Neuronal stem cell (in vitro differentiated cells): ENCODE data around the gene INO80C.

Source experiments
- DNase-seq: peaks from one replicate; pipeline ENCODE4 v3.0.0-alpha.2; 2013; ENCODE audit warnings: low spot score
- H2AFZ ChIP-seq: one replicate; pipeline ENCODE4 v1.6.1; 2013; ENCODE audit warnings: mild to moderate bottlenecking, low read length, inconsistent platforms
- H2AK5ac ChIP-seq: 2 replicates; pipeline ENCODE4 v1.6.1; 2013; ENCODE audit warnings: low read depth, mild to moderate bottlenecking, inconsistent platforms, low read length, moderate library complexity, mixed read lengths
- H2BK120ac ChIP-seq: 2 replicates; pipeline ENCODE4 v1.6.1; 2013; ENCODE audit warnings: low read depth, mild to moderate bottlenecking, inconsistent platforms, low read length, moderate library complexity, mixed read lengths
- H2BK12ac ChIP-seq: one replicate; pipeline ENCODE4 v1.6.1; 2013; ENCODE audit warnings: low read length, inconsistent platforms
- H2BK15ac ChIP-seq: 2 replicates; pipeline ENCODE4 v1.6.1; 2013; ENCODE audit warnings: mild to moderate bottlenecking, low read length, inconsistent platforms, mixed read lengths
- H2BK5ac ChIP-seq: one replicate; pipeline ENCODE4 v1.6.1; 2013; ENCODE audit warnings: inconsistent platforms, mild to moderate bottlenecking, low read length, moderate library complexity
- H3K14ac ChIP-seq: one replicate; pipeline ENCODE4 v1.6.1; 2013; ENCODE audit warnings: low read length, inconsistent platforms
- H3K18ac ChIP-seq: 2 replicates; pipeline ENCODE4 v1.6.1; 2013; ENCODE audit warnings: low read length, inconsistent platforms
- H3K23ac ChIP-seq: 2 replicates; pipeline ENCODE4 v1.6.1; 2013; ENCODE audit warnings: low read depth, mild to moderate bottlenecking, mixed read lengths, low read length, inconsistent platforms; ENCODE audit not compliant: poor library complexity
- H3K27ac ChIP-seq: replicated peaks from 3 replicates; pipeline ENCODE4 v1.5.1; 2013; ENCODE audit warnings: low read length, inconsistent platforms
- H3K27me3 ChIP-seq, 3 experiments: 2 replicates each; pipeline ENCODE4 v1.6.1; 2013; ENCODE audit warnings: low read length in 3 of 3, mild to moderate bottlenecking in 2 of 3, inconsistent platforms in 1 of 3, low read depth in 1 of 3, mixed read lengths in 1 of 3, moderate library complexity in 1 of 3; ENCODE audit not compliant: control insufficient read depth in 3 of 3, insufficient read depth in 3 of 3
- H3K36me3 ChIP-seq, 2 donors: replicated peaks in 1 of 2; 2 replicates each; pipeline ENCODE4 v1.6.1; 2013; ENCODE audit warnings: low read length in 2 of 2; ENCODE audit not compliant: control insufficient read depth in 2 of 2, insufficient read depth in 2 of 2
- H3K4ac ChIP-seq: 2 replicates; pipeline ENCODE4 v1.6.1; 2013; ENCODE audit warnings: inconsistent platforms, mild to moderate bottlenecking, low read length, moderate library complexity
- H3K4me1 ChIP-seq, 2 donors: 1 replicate in 1 of 2; 2 replicates in 1 of 2; pipeline ENCODE4 v1.6.1; 2013; ENCODE audit warnings: low read length in 2 of 2, low read depth in 1 of 2; ENCODE audit not compliant: control insufficient read depth in 2 of 2, insufficient read depth in 1 of 2
- H3K4me2 ChIP-seq: one replicate; pipeline ENCODE4 v1.6.1; 2013; ENCODE audit warnings: mild to moderate bottlenecking, low read length, inconsistent platforms; ENCODE audit not compliant: insufficient read depth, poor library complexity, severe bottlenecking
- H3K4me3 ChIP-seq, 2 donors: 2 replicates each; pipeline ENCODE4 v1.5.1; 2013; ENCODE audit warnings: low read length in 2 of 2, mild to moderate bottlenecking in 2 of 2, inconsistent platforms in 1 of 2, moderate library complexity in 1 of 2
- H3K79me1 ChIP-seq: one replicate; pipeline ENCODE4 v1.6.1; 2013; ENCODE audit warnings: low read depth, mild to moderate bottlenecking, inconsistent platforms, low read length, moderate library complexity
- H3K9ac ChIP-seq: one replicate; pipeline ENCODE4 v1.6.1; 2013; ENCODE audit warnings: mild to moderate bottlenecking, low read depth, low read length, inconsistent platforms; ENCODE audit not compliant: poor library complexity
- H3K9me3 ChIP-seq, 2 donors: replicated peaks in 1 of 2; 2 replicates each; pipeline versions ENCODE3 to v1.6.1; 2013; ENCODE audit warnings: low read length in 2 of 2, mild to moderate bottlenecking in 2 of 2, inconsistent platforms in 1 of 2, low read depth in 1 of 2, mixed read lengths in 1 of 2, moderate library complexity in 1 of 2; ENCODE audit not compliant: control insufficient read depth in 2 of 2, insufficient read depth in 1 of 2
- H4K8ac ChIP-seq: one replicate; pipeline ENCODE4 v1.6.1; 2013; ENCODE audit warnings: low read depth, mild to moderate bottlenecking, inconsistent platforms, low read length, moderate library complexity
- H4K91ac ChIP-seq: one replicate; pipeline ENCODE4 v1.6.1; 2013; ENCODE audit warnings: low read length, low read depth, mild to moderate bottlenecking, inconsistent platforms; ENCODE audit not compliant: poor library complexity
- WGBS, 2 donors: extraction: QIAGEN DNeasy Blood & Tissue Kit; methylation state at CpG; one replicate each; pipeline ENCODE4 v1.1.7; 2013; ENCODE audit warnings: missing lambda C conversion rate in 2 of 2, mixed read lengths in 1 of 2; ENCODE audit not compliant: insufficient read length in 2 of 2, insufficient replicate concordance in 1 of 2; ENCODE audit errors: extremely low coverage in 2 of 2; 5-methylcytosine and 5-hydroxymethylcytosine counted together

The INO80C gene

DNA sequence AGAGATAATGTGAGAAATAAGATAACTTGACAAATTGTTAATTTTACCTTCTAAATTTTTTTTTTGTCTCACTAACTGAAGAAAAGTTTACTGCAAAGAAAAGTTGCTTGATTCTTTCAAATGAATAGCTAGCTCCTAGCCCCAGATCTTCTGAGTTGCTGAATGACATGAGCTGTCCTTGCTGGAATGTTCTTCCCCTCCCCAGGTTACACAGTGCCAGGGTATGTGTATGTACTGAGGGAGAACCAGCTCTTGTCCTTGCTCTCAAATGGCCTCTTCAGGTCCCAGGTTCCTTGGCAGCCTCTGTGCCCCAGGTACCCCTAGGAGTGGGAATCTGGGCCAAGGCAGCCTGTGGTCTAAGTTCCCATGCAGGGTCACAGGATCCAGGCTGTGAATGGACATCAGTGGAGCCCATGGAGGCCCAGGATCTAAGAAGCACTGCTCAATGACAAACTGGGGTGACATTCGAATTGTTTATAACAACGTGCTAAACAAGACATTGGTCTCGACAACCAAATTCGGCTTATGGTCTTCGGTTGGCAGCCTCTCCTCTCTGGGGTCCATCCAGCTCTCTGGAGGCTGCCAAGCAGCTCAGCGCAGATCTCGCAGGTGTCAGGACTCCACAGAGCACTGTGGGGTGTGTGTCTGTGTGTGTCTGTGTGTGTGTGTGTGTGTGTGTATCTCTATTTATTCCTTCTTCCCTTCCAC lies 17.1 kb upstream of the INO80C start:
- WGBS, 2 donors: no CpG with 5 or more reads among the region's 7 CpGs
- no peak overlapping the region for H3K27ac ChIP-seq
- H3K4me1 ChIP-seq: peaks cover 9 to 21% of the 10 kb centered on the region in 2 donors
- no peaks in the 10 kb centered on the region for H3K79me1 ChIP-seq
- H2BK12ac ChIP-seq: no peak overlapping the region
- H2AK5ac ChIP-seq: no peak overlapping the region
- H3K4me3 ChIP-seq: no peak overlapping the region
- H2BK5ac ChIP-seq: no peak overlapping the region
- H2BK120ac ChIP-seq: no peak overlapping the region
- no peak overlapping the region for H2BK15ac ChIP-seq
- H3K9ac ChIP-seq: no peak overlapping the region
- H2AFZ ChIP-seq: peak overlapping the region; percentile 84
- H3K9me3 ChIP-seq: no peaks in the 10 kb centered on the region
- no peak overlapping the region for H3K14ac ChIP-seq
- H4K8ac ChIP-seq: no peak overlapping the region
- no peaks in the 10 kb centered on the region for H3K36me3 ChIP-seq
- H4K91ac ChIP-seq: no peak overlapping the region
- H3K23ac ChIP-seq: no peak overlapping the region
- H3K4me2 ChIP-seq: no peak overlapping the region
- H3K4ac ChIP-seq: no peak overlapping the region
- peak overlapping the region; percentile 45 for H3K18ac ChIP-seq
- H3K27me3 ChIP-seq: peaks cover 0 to 3% (median 0%) of the 10 kb centered on the region in 3 experiments
- DNase-seq: no peak

DNA sequence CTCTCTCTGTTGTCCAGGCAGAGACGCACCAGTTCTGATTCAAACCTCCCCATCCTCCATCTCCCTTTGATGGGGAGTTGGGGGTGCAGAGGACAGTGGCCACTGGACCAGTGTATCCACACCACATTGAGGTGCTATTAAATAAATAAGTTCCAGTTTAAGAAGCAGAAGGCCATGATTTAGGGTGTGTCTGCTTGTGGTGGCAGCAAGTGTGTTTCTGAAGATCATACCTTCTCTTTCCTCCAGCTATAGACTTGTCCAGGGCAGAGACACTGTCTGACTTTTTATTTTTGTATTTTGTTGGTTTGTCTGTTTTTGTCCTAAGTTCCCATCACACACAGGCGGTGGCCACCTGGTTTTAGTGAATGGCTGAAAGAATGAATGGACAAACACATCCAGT lies 16.5 kb upstream of the INO80C start:
- Histone ChIP-seq H3K18ac (no peak overlapping the region), H3K36me3 (no peaks in the 10 kb centered on the region), H2BK12ac (no peak overlapping the region), H3K27ac (no peak overlapping the region), H3K4me3 (no peak overlapping the region), H2AK5ac (no peak overlapping the region), H3K14ac (no peak overlapping the region), H2BK120ac (no peak overlapping the region), H3K4me2 (no peak overlapping the region), H3K4ac (no peak overlapping the region), H4K91ac (no peak overlapping the region), H4K8ac (no peak overlapping the region), H2BK5ac (no peak overlapping the region), H2BK15ac (no peak overlapping the region), H3K4me1 (peaks cover 9 to 21% of the 10 kb centered on the region in 2 donors), H2AFZ (no peak overlapping the region), H3K9ac (no peak overlapping the region), H3K23ac (no peak overlapping the region), H3K27me3 (peaks cover 0 to 3% (median 0%) of the 10 kb centered on the region in 3 experiments), H3K9me3 (no peaks in the 10 kb centered on the region), H3K79me1 (no peaks in the 10 kb centered on the region)
- no peak for DNase-seq
- WGBS, 2 donors: no CpG with 5 or more reads among the region's 2 CpGs

DNA sequence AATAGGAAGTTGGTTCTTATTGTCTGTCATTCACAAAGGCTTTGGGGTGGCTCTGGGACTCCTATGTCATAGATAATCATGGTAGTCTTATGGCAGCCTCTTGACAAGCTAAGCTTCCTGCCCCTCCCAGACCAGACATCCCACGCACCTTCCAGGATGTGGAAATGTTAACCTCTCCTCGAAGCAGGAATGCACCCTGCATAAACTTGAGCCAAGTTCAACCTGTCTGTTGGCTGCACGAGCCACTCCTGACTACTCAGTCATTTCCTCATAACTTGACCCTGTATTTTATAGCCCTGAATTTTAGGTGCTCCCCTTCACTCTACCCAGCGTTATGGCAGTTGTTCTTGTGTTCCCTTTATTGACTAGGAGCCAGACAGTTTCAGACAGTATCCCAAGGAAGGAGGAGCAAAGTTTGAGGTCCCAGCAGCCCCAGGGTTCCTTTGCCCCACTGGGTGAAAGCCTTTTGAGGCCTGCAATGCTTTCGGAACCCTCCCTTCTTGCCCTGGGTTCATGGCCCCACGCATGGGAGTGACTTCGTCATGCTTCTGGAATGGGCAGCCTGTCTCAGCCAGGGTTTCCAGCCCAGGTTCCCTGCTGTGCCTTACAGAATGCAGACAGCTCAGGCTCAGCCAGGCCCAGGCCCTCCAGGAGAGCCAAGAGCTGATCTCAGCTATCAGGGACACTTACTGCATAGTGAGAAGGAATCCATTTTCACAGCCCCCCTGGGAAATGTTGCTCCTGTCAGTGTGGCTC lies 15.6 kb upstream of the INO80C start:
- DNase-seq: no peak

DNA sequence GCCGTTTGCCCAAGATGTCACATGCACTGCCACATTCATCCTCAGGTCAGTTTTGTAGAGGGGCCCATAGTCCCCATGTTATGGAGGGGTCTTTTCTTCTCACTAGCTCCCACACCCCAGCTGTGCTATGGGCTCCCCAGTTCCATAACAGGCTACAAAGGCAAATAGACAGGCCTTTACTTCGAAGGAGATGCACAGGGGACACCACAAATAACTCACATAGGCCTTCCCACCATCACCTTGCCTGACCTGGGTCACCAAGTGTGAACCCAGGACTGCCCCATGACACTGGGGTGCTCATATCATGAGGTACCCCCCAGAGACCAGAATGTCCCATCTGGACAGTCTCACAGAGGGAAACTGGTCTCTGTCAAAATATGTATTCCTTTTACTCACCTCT lies 15.0 kb upstream of the INO80C start:
- H3K14ac ChIP-seq: no peak overlapping the region
- H2BK12ac ChIP-seq: no peak overlapping the region
- H2AK5ac ChIP-seq: no peak overlapping the region
- H4K91ac ChIP-seq: no peak overlapping the region
- no peak overlapping the region for H2BK120ac ChIP-seq
- DNase-seq: no peak
- H3K4me1 ChIP-seq: peaks cover 15 to 25% of the 10 kb centered on the region in 2 donors
- WGBS, 2 donors: no CpG with 5 or more reads among the region's 2 CpGs
- H3K36me3 ChIP-seq: no peaks in the 10 kb centered on the region
- H3K79me1 ChIP-seq: no peaks in the 10 kb centered on the region
- H3K27ac ChIP-seq: no peak overlapping the region
- no peak overlapping the region for H2BK15ac ChIP-seq
- H3K27me3 ChIP-seq: peaks cover 0 to 6% (median 0%) of the 10 kb centered on the region in 3 experiments
- no peak overlapping the region for H3K9ac ChIP-seq
- no peak overlapping the region for H3K18ac ChIP-seq
- H3K9me3 ChIP-seq: no peaks in the 10 kb centered on the region
- no peak overlapping the region for H3K4ac ChIP-seq
- H2BK5ac ChIP-seq: no peak overlapping the region
- no peak overlapping the region for H4K8ac ChIP-seq
- H3K4me2 ChIP-seq: no peak overlapping the region
- H2AFZ ChIP-seq: no peak overlapping the region
- no peak overlapping the region for H3K4me3 ChIP-seq
- no peak overlapping the region for H3K23ac ChIP-seq

More for the DNA sequence above, 15.6 kb upstream of the INO80C start:
- no CpG with 5 or more reads among the region's 7 CpGs for WGBS, 2 donors
- H2BK15ac ChIP-seq: no peak overlapping the region
- no peak overlapping the region for H3K14ac ChIP-seq
- H3K4me2 ChIP-seq: no peak overlapping the region
- no peak overlapping the region for H4K8ac ChIP-seq
- no peak overlapping the region for H3K4ac ChIP-seq
- H3K23ac ChIP-seq: no peak overlapping the region
- H2BK12ac ChIP-seq: no peak overlapping the region
- H4K91ac ChIP-seq: no peak overlapping the region
- peaks cover 15 to 25% of the 10 kb centered on the region in 2 donors for H3K4me1 ChIP-seq
- no peak overlapping the region for H3K9ac ChIP-seq
- H3K36me3 ChIP-seq: no peaks in the 10 kb centered on the region
- no peak overlapping the region for H2BK5ac ChIP-seq
- no peak overlapping the region for H2BK120ac ChIP-seq
- H3K27ac ChIP-seq: no peak overlapping the region
- H3K4me3 ChIP-seq: no peak overlapping the region
- H3K79me1 ChIP-seq: no peaks in the 10 kb centered on the region
- peaks cover 0 to 3% (median 0%) of the 10 kb centered on the region in 3 experiments for H3K27me3 ChIP-seq
- no peaks in the 10 kb centered on the region for H3K9me3 ChIP-seq
- no peak overlapping the region for H2AK5ac ChIP-seq
- no peak overlapping the region for H2AFZ ChIP-seq
- no peak overlapping the region for H3K18ac ChIP-seq
